ENCODE measurements around the gene DISC1.

- TF ChIP-seq, protein P1, sequence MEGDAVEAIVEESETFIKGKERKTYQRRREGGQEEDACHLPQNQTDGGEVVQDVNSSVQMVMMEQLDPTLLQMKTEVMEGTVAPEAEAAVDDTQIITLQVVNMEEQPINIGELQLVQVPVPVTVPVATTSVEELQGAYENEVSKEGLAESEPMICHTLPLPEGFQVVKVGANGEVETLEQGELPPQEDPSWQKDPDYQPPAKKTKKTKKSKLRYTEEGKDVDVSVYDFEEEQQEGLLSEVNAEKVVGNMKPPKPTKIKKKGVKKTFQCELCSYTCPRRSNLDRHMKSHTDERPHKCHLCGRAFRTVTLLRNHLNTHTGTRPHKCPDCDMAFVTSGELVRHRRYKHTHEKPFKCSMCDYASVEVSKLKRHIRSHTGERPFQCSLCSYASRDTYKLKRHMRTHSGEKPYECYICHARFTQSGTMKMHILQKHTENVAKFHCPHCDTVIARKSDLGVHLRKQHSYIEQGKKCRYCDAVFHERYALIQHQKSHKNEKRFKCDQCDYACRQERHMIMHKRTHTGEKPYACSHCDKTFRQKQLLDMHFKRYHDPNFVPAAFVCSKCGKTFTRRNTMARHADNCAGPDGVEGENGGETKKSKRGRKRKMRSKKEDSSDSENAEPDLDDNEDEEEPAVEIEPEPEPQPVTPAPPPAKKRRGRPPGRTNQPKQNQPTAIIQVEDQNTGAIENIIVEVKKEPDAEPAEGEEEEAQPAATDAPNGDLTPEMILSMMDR (conservative IDR thresholded peaks at IDR 0.05; ENCODE audit: low read depth, low read length): no peak
- no peak for TF ChIP-seq EZH2 (IDR thresholded peaks at IDR 0.05; ENCODE audit: borderline replicate concordance, low read depth, low read length, poor library complexity, severe bottlenecking)
Observed at GRCh38 chr1:231872461-231872910, 245.9 kb downstream of the DISC1 start.
